SK-N-SH treated with all-trans-retinoic acid at 6 μM for 48 hours (cell line): ENCODE data around the gene WWC2.

Experiments
- ATAC-seq: fragments of 200-7000 bp; cut with Tn5 transposase; 3 replicates; pipeline ENCODE4 v1.9.1; 2020; ENCODE audit warnings: mild to moderate bottlenecking, moderate library complexity
- ARNTL ChIP-seq: fragments of 450-650 bp; formaldehyde crosslinking; IDR thresholded peaks from 2 replicates; pipeline ENCODE4 v1.5.0; 2020; ENCODE audit warnings: low read depth, mild to moderate bottlenecking, moderate library complexity, borderline replicate concordance
- BACH2 ChIP-seq: fragments of 250-450 bp; sonication (Bioruptor Pico); IDR thresholded peaks from 2 replicates; pipeline ENCODE4 v1.9.0; 2021; ENCODE audit warnings: mild to moderate bottlenecking, borderline replicate concordance
- CREB5 ChIP-seq: fragments of 250-450 bp; sonication (Bioruptor Pico); IDR thresholded peaks from 2 replicates; pipeline ENCODE4 v1.5.1; 2020; ENCODE audit warnings: low read depth, mild to moderate bottlenecking, moderate library complexity
- CSDC2 ChIP-seq: fragments of 250-450 bp; sonication (Bioruptor Pico); IDR thresholded peaks from 2 replicates; pipeline ENCODE4 v1.5.0; 2020; ENCODE audit warnings: mild to moderate bottlenecking, moderate library complexity
- CSRNP3 ChIP-seq: fragments of 250-450 bp; sonication (Bioruptor Pico); IDR thresholded peaks from 2 replicates; pipeline ENCODE4 v1.5.1; 2021; ENCODE audit warnings: mild to moderate bottlenecking, moderate library complexity
- ESRRG ChIP-seq: fragments of 250-450 bp; sonication (Bioruptor Pico); IDR thresholded peaks from 2 replicates; pipeline ENCODE4 v1.6.1; 2021; ENCODE audit warnings: mild to moderate bottlenecking
- GLIS3 ChIP-seq: fragments of 250-450 bp; sonication (Bioruptor Pico); IDR thresholded peaks from 2 replicates; pipeline ENCODE4 v1.5.0; 2020; ENCODE audit warnings: mild to moderate bottlenecking, moderate library complexity
- ISL1 ChIP-seq: fragments of 250-450 bp; sonication (Bioruptor Pico); IDR thresholded peaks from 2 replicates; pipeline ENCODE4 v2.1.2; 2022; ENCODE audit warnings: mild to moderate bottlenecking, moderate library complexity
- OSR1 ChIP-seq: fragments of 250-450 bp; sonication (Bioruptor Pico); IDR thresholded peaks from 2 replicates; pipeline ENCODE4 v1.8.0; 2022; ENCODE audit warnings: moderate library complexity, mild to moderate bottlenecking, inconsistent platforms
- PATZ1 ChIP-seq: fragments of 250-450 bp; sonication (Bioruptor Pico); IDR thresholded peaks from 2 replicates; pipeline ENCODE4 v1.8.0; 2020; ENCODE audit warnings: mild to moderate bottlenecking, moderate library complexity, borderline replicate concordance
- POU6F1 ChIP-seq: fragments of 250-450 bp; sonication (Bioruptor Pico); IDR thresholded peaks from 2 replicates; pipeline ENCODE4 v1.8.0; 2021; ENCODE audit warnings: low read depth, mild to moderate bottlenecking, moderate library complexity, borderline replicate concordance
- PPARA ChIP-seq: fragments of 250-450 bp; sonication (Bioruptor Pico); IDR thresholded peaks from 2 replicates; pipeline ENCODE4 v1.5.0; 2020; ENCODE audit warnings: mild to moderate bottlenecking, borderline replicate concordance
- RARB ChIP-seq: fragments of 250-450 bp; sonication (Bioruptor Pico); IDR thresholded peaks from 2 replicates; pipeline ENCODE4 v1.8.0; 2021; ENCODE audit warnings: mild to moderate bottlenecking, moderate library complexity
- SNAI2 ChIP-seq: fragments of 250-450 bp; sonication (Bioruptor Pico); IDR thresholded peaks from 2 replicates; pipeline ENCODE4 v1.5.0; 2020; ENCODE audit warnings: mild to moderate bottlenecking, moderate library complexity
- TOX ChIP-seq: fragments of 250-450 bp; sonication (Bioruptor Pico); IDR thresholded peaks from 2 replicates; pipeline ENCODE4 v1.8.0; 2021; ENCODE audit warnings: mild to moderate bottlenecking, moderate library complexity, borderline replicate concordance
- TSHZ2 ChIP-seq: fragments of 250-450 bp; sonication (Bioruptor Pico); IDR thresholded peaks from 2 replicates; pipeline ENCODE4 v1.5.0; 2020; ENCODE audit warnings: mild to moderate bottlenecking, moderate library complexity
- ZC3H10 ChIP-seq: fragments of 250-450 bp; sonication (Bioruptor Pico); IDR thresholded peaks from 2 replicates; pipeline ENCODE4 v1.5.1; 2021; ENCODE audit warnings: mild to moderate bottlenecking, moderate library complexity
- ZFP30 ChIP-seq: fragments of 450-650 bp; formaldehyde crosslinking; IDR thresholded peaks from 2 replicates; pipeline ENCODE4 v1.5.0; 2022; ENCODE audit warnings: mild to moderate bottlenecking, moderate library complexity
- ZNF565 ChIP-seq: fragments of 450-650 bp; formaldehyde crosslinking; conservative IDR thresholded peaks from 2 replicates; pipeline ENCODE4 v1.5.0; 2020; ENCODE audit warnings: low read depth, mild to moderate bottlenecking, moderate library complexity
- ZNF70 ChIP-seq: fragments of 450-650 bp; formaldehyde crosslinking; IDR thresholded peaks from 2 replicates; pipeline ENCODE4 v1.5.0; 2020; ENCODE audit warnings: mild to moderate bottlenecking, moderate library complexity
- ZNF8 ChIP-seq: fragments of 450-650 bp; formaldehyde crosslinking; IDR thresholded peaks from 2 replicates; pipeline ENCODE4 v1.5.0; 2020; ENCODE audit warnings: mild to moderate bottlenecking, moderate library complexity

Gene WWC2

GRCh38 chr4:183071222-183071621, 27.8 kb upstream of the WWC2 start:
- no peak for TF ChIP-seq POU6F1 (CRISPR knock-in tag)
- TF ChIP-seq CREB5: no peak
- TF ChIP-seq PPARA (CRISPR knock-in tag): no peak
- TF ChIP-seq ZFP30 (CRISPR knock-in tag): peak; percentile 80
- TF ChIP-seq BACH2: no peak
- ATAC-seq: no peak

GRCh38 chr4:183072176-183072575, 26.9 kb upstream of the WWC2 start:
- no peak for TF ChIP-seq BACH2
- TF ChIP-seq TSHZ2 (CRISPR knock-in tag): no peak
- TF ChIP-seq ZNF70 (CRISPR knock-in tag): no peak
- TF ChIP-seq CSDC2: no peak
- TF ChIP-seq CREB5: no peak
- no peak for TF ChIP-seq ZFP30 (CRISPR knock-in tag)
- no peak for TF ChIP-seq ZC3H10
- no peak for TF ChIP-seq ZNF565 (CRISPR knock-in tag)
- no peak for TF ChIP-seq OSR1
- no peak for TF ChIP-seq TOX
- no peak for TF ChIP-seq PATZ1 (CRISPR knock-in tag)
- TF ChIP-seq PPARA (CRISPR knock-in tag): no peak
- TF ChIP-seq ZNF8 (CRISPR knock-in tag): no peak
- ATAC-seq: no peak

- ATAC-seq: no peak
- TF ChIP-seq CREB5: no peak
- no peak for TF ChIP-seq GLIS3
- no peak for TF ChIP-seq ISL1
- TF ChIP-seq SNAI2 (CRISPR knock-in tag): no peak
- TF ChIP-seq POU6F1 (CRISPR knock-in tag): no peak
- TF ChIP-seq CSRNP3 (CRISPR knock-in tag): no peak
- TF ChIP-seq BACH2: no peak
- no peak for TF ChIP-seq PPARA (CRISPR knock-in tag)
- TF ChIP-seq ZNF565 (CRISPR knock-in tag): no peak
- TF ChIP-seq OSR1: no peak
- no peak for TF ChIP-seq PATZ1 (CRISPR knock-in tag)
- no peak for TF ChIP-seq ARNTL (CRISPR knock-in tag)
- no peak for TF ChIP-seq ESRRG (CRISPR knock-in tag)
- no peak for TF ChIP-seq ZNF8 (CRISPR knock-in tag)
- TF ChIP-seq RARB (CRISPR knock-in tag): no peak
- TF ChIP-seq TOX: no peak
- TF ChIP-seq ZNF70 (CRISPR knock-in tag): no peak
- TF ChIP-seq, all 23 proteins: peak for 0
These were observed 25.3 kb upstream of the WWC2 start for GRCh38 chr4:183073838-183074145.
